Measurements from ENCODE around the gene NAV2.

Gene NAV2

GRCh38 chr11:19879307-19880087 lies 166.9 kb downstream of the NAV2 start:
- TF ChIP-seq CTCF (IDR thresholded peaks at IDR 0.05; ENCODE audit: low read depth, low read length), result no peak
- DNase-seq (ENCODE audit: extremely low read depth, low read depth), result no peak

- DNase-seq (ENCODE audit: extremely low read depth, low read depth), result no peak
- no peak for TF ChIP-seq CTCF (IDR thresholded peaks at IDR 0.05; ENCODE audit: low read depth, low read length)
Observed at GRCh38 chr11:19880088-19880345, 167.4 kb downstream of the NAV2 start.

- no peak for TF ChIP-seq CTCF (IDR thresholded peaks at IDR 0.05; ENCODE audit: low read depth, low read length)
- no peak for DNase-seq (ENCODE audit: extremely low read depth, low read depth)
Observed at GRCh38 chr11:19881177-19881576, 168.5 kb downstream of the NAV2 start.

- DNase-seq (ENCODE audit: extremely low read depth, low read depth), result no peak
- no peak for TF ChIP-seq CTCF (IDR thresholded peaks at IDR 0.05; ENCODE audit: low read depth, low read length)
Observed at GRCh38 chr11:19882356-19882755, 169.7 kb downstream of the NAV2 start.

- no peak for TF ChIP-seq CTCF (IDR thresholded peaks at IDR 0.05; ENCODE audit: low read depth, low read length)
- no peak for DNase-seq (ENCODE audit: extremely low read depth, low read depth)
Observed at GRCh38 chr11:19886498-19886897, 173.9 kb downstream of the NAV2 start.

- TF ChIP-seq CTCF (IDR thresholded peaks at IDR 0.05; ENCODE audit: low read depth, low read length), result no peak
- DNase-seq (ENCODE audit: extremely low read depth, low read depth), result no peak
Observed at GRCh38 chr11:19887842-19888241, 175.2 kb downstream of the NAV2 start.

GRCh38 chr11:19889531-19889930 lies 176.9 kb downstream of the NAV2 start:
- DNase-seq (ENCODE audit: extremely low read depth, low read depth), result no peak

More at GRCh38 chr11:19889531-19889930, 176.9 kb downstream of the NAV2 start:
- TF ChIP-seq CTCF (IDR thresholded peaks at IDR 0.05; ENCODE audit: low read depth, low read length), result no peak

Data from AG09319 (cell line).